Colonic mucosa (tissue), 4 donors: ENCODE measurements around the gene TTC9. TPM values are rescaled to one million over a fixed set of nuclear protein-coding genes. Genes with fewer than 3 reads are reported as not detected.

Experiments used
- DNase-seq: peaks from one replicate; pipeline ENCODE4 v3.0.0-alpha.2; 2020
- H3K27ac ChIP-seq: fragments of 200-600 bp; one replicate; pipeline ENCODE4 v1.8.0; 2021
- H3K27me3 ChIP-seq: fragments of 200-600 bp; one replicate; pipeline ENCODE4 v1.8.0; 2021
- H3K36me3 ChIP-seq: fragments of 200-600 bp; one replicate; pipeline ENCODE4 v1.8.0; 2021
- H3K4me1 ChIP-seq: fragments of 200-600 bp; one replicate; pipeline ENCODE4 v1.8.0; 2021; ENCODE audit warnings: mild to moderate bottlenecking
- H3K4me3 ChIP-seq: fragments of 200-600 bp; one replicate; pipeline ENCODE4 v1.8.0; 2021
- H3K9ac ChIP-seq, 2 donors: one replicate each; pipeline ENCODE4 v1.7.0; 2013; ENCODE audit warnings: control low read depth in 2 of 2, low read depth in 2 of 2, low read length in 2 of 2
- H3K9me3 ChIP-seq: fragments of 200-600 bp; one replicate; pipeline ENCODE4 v1.8.0; 2021
- intact Hi-C: fragments of 100-400 bp; cut with DNase I; formaldehyde crosslinking; loops from one replicate; pipeline ENCODE4 v1.14.1; 2022
- total RNA-seq, 2 donors: library from RNA; stranded (reverse); fragmentation: NEBNext Ultra II Directional in 1 of 2; extraction: Animal tissue kit (Norgen Biotek cat#: 25700) in 1 of 2; gene quantifications; one replicate each; pipeline ENCODE4 v1.2.1, GENCODE V29; 2021
- TF ChIP-seq, protein P1 (sequence below): fragments of 200-600 bp; IDR thresholded peaks from one replicate; pipeline ENCODE4 v1.8.0; 2022; ENCODE audit warnings: antibody characterized with exemption, mild to moderate bottlenecking
- donor health status: healthy.
- donor health status: DM: no; HTN: no; CAD: no.
- donor health status: DM: no; HTN: no; CAD: no.

TTC9 gene
- total RNA-seq, 2 donors from 2014 or later, result 0.66 to 0.82 TPM

DNA sequence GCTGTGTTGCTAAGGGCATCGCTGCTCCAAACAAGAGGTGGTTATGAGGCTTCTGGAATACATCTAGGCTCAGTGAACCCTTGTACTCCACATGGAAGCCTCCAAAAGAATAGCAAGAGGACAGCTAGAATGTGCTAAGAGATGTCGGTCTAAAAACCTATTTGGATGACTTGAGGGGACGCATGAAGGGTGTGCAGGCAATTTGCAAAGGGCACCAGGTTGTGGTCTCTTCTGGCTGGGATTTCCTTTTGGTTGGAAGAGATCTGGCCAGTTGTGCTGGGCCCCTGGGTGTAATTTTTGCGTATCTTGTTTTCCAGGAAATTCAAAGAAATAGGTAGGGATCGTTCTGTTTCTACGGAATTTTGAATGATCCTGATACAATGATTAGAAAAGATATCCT lies 4.2 kb downstream of the TTC9 start:
- Histone ChIP-seq H3K4me1 (peaks cover under 1% of the 10 kb centered on the region), H3K4me3 (no peak overlapping the region), H3K36me3 (no peaks in the 10 kb centered on the region), H3K9ac (no peak overlapping the region), H3K9me3 (no peaks in the 10 kb centered on the region), H3K27ac (no peak overlapping the region), H3K27me3 (peaks cover 8% of the 10 kb centered on the region)
- intact Hi-C loops, result no loop called here
- DNase-seq, result no peak
- TF ChIP-seq, protein P1, sequence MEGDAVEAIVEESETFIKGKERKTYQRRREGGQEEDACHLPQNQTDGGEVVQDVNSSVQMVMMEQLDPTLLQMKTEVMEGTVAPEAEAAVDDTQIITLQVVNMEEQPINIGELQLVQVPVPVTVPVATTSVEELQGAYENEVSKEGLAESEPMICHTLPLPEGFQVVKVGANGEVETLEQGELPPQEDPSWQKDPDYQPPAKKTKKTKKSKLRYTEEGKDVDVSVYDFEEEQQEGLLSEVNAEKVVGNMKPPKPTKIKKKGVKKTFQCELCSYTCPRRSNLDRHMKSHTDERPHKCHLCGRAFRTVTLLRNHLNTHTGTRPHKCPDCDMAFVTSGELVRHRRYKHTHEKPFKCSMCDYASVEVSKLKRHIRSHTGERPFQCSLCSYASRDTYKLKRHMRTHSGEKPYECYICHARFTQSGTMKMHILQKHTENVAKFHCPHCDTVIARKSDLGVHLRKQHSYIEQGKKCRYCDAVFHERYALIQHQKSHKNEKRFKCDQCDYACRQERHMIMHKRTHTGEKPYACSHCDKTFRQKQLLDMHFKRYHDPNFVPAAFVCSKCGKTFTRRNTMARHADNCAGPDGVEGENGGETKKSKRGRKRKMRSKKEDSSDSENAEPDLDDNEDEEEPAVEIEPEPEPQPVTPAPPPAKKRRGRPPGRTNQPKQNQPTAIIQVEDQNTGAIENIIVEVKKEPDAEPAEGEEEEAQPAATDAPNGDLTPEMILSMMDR, result no peak

- intact Hi-C loops, result no loop called here
- no peak for DNase-seq
- Histone ChIP-seq H3K4me1 (no peaks in the 10 kb centered on the region), H3K4me3 (no peak overlapping the region), H3K9ac (no peak overlapping the region), H3K27me3 (peaks cover 8% of the 10 kb centered on the region), H3K27ac (no peak overlapping the region), H3K9me3 (no peaks in the 10 kb centered on the region), H3K36me3 (no peaks in the 10 kb centered on the region)
- TF ChIP-seq, protein P1, result no peak
These were observed 5.0 kb downstream of the TTC9 start for GRCh38 chr14:70646705-70647104.

GRCh38 chr14:70648346-70648745 lies 6.6 kb downstream of the TTC9 start:
- Histone ChIP-seq H3K36me3 (no peaks in the 10 kb centered on the region), H3K9me3 (no peaks in the 10 kb centered on the region), H3K9ac (no peak overlapping the region), H3K4me1 (no peaks in the 10 kb centered on the region), H3K27me3 (no peaks in the 10 kb centered on the region), H3K27ac (no peak overlapping the region), H3K4me3 (no peak overlapping the region)
- intact Hi-C loops, result no loop called here
- TF ChIP-seq, protein P1, result no peak
- DNase-seq, result no peak

DNA sequence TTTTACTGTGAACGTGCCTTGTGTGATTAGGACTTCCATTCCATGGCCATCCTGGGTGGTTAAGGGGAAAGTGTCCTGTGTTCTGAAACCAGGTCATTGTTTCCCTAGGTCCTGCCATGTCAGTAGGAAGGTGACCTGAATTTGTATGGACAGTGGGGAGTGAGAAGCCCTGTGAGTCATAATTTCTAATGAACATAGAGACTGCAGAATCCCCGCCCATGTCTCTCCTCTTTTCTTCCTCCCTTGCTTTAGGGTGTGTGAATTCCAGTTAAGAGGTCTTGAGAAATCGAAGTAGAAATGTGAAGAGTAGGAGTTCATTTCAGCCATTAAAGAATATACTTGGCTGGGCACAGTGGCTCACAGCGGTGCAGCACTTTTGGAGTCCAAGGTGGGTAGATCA lies 8.1 kb downstream of the TTC9 start:
- Histone ChIP-seq H3K9ac (no peak overlapping the region), H3K4me1 (no peaks in the 10 kb centered on the region), H3K27ac (no peak overlapping the region), H3K9me3 (no peaks in the 10 kb centered on the region), H3K27me3 (no peaks in the 10 kb centered on the region), H3K4me3 (no peak overlapping the region), H3K36me3 (no peaks in the 10 kb centered on the region)
- intact Hi-C loops, result no loop called here
- TF ChIP-seq, protein P1, result no peak
- no peak for DNase-seq

DNA sequence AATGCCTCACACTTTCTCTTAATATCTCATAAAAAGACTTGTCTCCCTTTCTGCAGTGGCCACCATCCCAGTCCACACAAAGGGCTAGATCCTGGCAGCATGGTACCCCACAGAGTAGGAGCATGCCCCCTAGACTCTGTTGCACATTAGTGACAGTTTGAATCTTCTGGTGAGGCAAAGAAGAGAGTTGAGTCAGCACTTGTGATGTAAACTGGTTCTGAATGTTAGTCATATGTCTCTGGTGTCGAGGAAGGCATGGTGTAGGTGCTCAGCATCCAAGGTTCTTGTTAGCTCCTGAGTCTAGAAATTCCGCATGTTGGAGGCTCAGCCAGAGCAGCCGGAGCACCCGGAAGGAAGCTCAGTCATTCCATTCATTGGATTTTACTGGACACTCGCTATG lies 9.8 kb downstream of the TTC9 start:
- TF ChIP-seq, protein P1, result no peak
- no peaks in the 10 kb centered on the region for H3K4me1 ChIP-seq
- no peaks in the 10 kb centered on the region for H3K9me3 ChIP-seq
- H3K4me3 ChIP-seq, result no peak overlapping the region
- H3K9ac ChIP-seq, result no peak overlapping the region
- no peak overlapping the region for H3K27ac ChIP-seq
- H3K36me3 ChIP-seq, result no peaks in the 10 kb centered on the region
- DNase-seq, result no peak
- intact Hi-C loops, result no loop called here
- no peaks in the 10 kb centered on the region for H3K27me3 ChIP-seq

DNA sequence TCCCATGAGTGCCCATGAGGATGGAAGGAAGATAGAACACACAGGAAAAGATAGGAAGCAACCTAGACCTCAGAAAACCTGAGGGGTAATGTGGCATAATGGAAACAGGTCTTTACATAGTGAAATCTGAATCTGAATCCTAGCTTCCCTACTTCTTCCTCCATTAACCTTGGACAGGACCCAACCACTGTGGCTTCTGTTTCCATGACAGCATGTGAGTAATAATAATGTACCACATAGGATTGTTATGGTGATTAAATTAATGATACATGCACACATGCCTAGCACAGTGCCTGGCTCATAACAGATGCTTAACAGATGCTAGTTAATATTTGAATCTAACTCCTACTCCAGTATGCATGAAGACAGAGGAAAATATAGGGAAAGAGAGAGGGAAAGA lies 11.2 kb downstream of the TTC9 start:
- no peak overlapping the region for H3K27ac ChIP-seq
- TF ChIP-seq, protein P1, result no peak
- intact Hi-C loops, result no loop called here

More for the DNA sequence above, 11.2 kb downstream of the TTC9 start:
- no peak for DNase-seq
- Histone ChIP-seq H3K4me1 (no peaks in the 10 kb centered on the region), H3K9me3 (no peaks in the 10 kb centered on the region), H3K9ac (no peak overlapping the region), H3K4me3 (no peak overlapping the region), H3K27me3 (no peaks in the 10 kb centered on the region), H3K36me3 (no peaks in the 10 kb centered on the region)
